Superior temporal gyrus (tissue), 1 donor: ENCODE results near the gene DZANK1.
"Not testable (repeated sequence)": the region's sequence is repeated elsewhere in the genome, so short reads cannot be mapped to it uniquely, and the experiment has no call there.

Experiments used
- DNase-seq: peaks from one replicate; pipeline ENCODE4 v3.0.0-alpha.2; 2016; ENCODE audit errors: extremely low spot score

DZANK1 gene

GRCh38 chr20:18436847-18437246 is 30.0 kb downstream of the DZANK1 start:
- no peak for DNase-seq

DNA sequence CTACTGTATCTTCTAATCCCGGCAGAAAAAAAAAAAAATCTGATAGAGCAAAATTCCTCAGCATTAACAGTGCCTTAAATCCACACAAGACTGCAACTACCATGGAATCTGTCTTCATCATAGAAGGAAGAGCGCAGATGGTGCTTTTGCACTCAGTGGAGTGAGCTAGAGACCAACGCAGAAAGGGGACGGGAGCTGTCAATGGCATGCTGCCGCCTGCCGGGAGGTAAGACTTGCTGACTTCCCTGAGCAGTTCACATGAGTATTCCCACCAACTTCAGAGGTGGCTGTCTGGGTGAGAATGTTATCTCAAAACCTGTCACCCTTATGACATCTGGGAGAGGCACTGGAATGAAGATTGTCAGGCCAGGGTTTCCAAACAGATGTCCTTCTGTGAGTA is 35.6 kb downstream of the DZANK1 start:
- no peak for DNase-seq

DNA sequence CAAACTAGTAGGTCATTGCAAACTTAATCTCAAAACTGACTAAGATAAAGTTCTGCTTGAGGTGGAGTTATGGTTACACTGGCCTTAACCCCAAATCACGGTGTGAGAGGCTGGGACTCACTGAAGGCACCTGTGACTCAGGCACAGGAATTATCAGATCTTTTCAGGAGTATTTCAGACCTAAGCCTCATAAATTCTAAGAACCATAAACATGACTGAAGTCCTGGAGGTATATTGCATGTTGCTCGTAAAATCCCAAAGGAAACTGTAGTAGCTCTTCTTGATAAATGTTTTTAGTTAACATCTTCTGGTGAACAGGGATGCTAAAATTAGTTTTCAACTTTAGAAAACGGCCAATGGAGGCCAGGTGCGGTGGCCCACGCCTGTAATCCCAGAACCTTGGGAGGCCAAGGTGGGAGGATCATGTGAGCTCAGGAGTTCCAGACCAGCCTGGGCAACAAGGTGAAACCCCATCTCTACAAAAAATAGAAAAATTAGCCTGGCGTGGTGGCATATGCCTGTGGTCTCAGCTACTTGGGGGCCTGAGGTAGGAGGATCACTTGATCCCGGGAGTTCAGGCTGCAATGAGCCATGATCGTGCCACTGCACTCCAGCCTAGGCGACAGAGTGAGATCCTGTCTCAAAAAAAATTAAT is 36.5 kb downstream of the DZANK1 start:
- DNase-seq, result no peak

GRCh38 chr20:18428490-18429173 is 38.2 kb downstream of the DZANK1 start:
- no peak for DNase-seq

DNA sequence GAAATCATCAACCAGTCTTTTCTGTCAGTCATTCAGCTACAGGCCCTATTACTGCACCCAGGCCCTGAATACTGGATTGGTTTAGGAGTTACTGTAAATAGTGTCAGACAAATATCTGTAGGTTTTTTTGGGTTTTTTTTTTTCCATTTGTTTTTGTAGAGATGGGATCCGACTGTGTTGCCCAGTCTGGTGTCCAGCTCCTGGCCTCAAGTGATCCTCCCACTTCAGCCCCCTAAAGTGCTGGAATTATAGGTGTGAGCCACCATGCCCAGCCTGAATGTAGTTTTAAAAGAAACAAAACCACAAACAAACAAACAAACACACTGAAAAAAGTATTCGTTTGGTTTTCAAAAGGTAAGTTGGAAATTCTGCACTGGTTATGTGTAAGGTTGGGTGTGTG is 39.6 kb downstream of the DZANK1 start:
- no peak for DNase-seq

DNA sequence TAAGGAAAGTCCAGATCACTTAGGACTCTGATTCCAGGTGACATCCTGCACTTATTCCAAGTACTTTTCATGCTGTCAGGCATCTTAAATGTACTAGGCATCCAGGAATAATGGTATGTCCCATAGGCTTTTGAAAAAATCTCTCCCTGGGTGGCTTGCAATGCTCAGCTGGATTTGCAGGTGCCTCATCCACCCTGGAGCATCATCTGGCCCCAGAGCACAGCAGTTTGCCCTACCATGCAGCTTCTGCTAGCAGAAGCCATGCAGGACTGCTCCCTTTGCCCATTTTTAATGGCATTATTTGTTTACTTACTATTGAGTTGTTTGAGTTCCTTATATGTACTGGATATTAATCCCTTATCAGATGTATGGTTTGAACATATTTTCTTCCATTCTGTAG is 45.2 kb downstream of the DZANK1 start:
- DNase-seq, result no peak

- DNase-seq, result no peak
These were observed 50.3 kb downstream of the DZANK1 start for GRCh38 chr20:18416486-18416885.

DNA sequence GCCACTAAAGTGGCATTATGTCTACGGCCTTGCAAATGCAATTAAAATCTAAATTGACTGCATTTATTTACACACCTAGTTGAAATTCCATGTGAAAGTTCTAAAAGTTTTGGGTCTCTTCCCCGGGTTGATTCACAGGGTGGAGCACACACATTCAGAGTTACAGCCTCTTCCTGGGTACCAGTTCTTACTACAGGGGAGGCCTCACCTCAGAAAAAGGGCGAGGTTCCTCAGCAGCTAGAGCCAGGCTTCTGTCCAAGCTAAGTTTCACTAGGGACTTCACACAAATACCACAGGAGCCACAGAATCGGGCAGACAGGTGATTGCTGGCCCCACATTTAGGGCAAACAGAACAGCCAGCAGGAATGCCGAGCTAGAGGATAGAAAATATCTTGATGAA is 52.7 kb downstream of the DZANK1 start:
- DNase-seq, result no peak

DNA sequence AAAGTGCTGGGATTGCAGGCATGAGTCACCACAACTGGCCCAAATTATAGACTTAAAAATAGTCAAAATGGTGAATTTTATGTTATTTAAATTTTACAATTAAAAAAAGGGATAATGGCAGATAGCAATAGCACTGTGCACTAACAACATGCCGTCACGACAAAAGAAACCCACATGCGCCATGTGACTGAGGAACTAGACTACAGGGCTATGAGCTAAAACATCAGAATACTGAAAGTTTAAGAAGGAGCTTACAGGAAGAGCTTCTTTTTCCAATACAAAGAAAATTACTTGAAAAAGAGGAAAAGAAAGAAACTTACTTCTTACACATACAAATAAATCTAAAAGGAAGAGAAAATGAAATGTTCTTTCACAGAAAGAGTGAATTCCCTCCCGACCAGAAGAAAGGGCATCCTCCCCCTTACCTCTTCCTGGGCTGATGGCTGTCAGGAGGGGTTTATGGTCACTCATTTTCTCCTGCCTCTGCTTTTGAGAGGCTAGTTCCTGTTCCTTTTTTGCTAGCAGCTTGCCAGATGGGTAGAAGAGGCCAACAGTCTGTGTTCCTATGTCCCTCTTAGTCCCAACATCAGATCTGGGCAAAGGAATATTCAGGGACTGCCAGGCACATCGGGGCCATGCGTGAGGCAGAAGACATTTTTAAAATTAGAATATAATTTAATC is 54.5 kb downstream of the DZANK1 start:
- no peak for DNase-seq

- DNase-seq, result no peak
These were observed 61.0 kb downstream of the DZANK1 start for GRCh38 chr20:18405826-18406225.

GRCh38 chr20:18404172-18404571 is 62.7 kb downstream of the DZANK1 start:
- DNase-seq, result no peak

GRCh38 chr20:18403269-18403668 is 63.6 kb downstream of the DZANK1 start:
- no peak for DNase-seq

GRCh38 chr20:18401305-18401704 is 65.5 kb downstream of the DZANK1 start:
- no peak for DNase-seq

DNA sequence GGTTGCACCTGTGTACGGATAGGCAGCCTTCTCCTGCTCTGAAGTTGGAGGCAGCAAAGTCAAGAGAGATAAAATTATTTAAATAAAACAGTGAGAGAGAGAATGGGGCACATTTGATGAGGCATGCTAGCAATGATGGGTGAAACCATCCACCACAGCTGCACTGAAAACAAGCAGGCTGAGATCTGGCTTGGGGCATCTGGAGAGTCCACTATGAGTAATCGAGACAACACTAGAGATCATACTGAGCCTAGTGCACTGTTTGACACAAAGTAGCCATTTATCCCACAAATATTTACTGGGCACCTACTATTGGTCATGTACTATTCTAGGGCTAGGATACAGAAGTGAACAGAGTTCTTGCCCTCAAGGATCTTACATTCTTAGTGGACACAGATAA is 66.4 kb downstream of the DZANK1 start:
- no peak for DNase-seq

- DNase-seq, result not testable (repeated sequence)
These were observed 68.1 kb downstream of the DZANK1 start for GRCh38 chr20:18398713-18399112.

- no peak for DNase-seq
These were observed 69.8 kb downstream of the DZANK1 start for GRCh38 chr20:18397030-18397429.

DNA sequence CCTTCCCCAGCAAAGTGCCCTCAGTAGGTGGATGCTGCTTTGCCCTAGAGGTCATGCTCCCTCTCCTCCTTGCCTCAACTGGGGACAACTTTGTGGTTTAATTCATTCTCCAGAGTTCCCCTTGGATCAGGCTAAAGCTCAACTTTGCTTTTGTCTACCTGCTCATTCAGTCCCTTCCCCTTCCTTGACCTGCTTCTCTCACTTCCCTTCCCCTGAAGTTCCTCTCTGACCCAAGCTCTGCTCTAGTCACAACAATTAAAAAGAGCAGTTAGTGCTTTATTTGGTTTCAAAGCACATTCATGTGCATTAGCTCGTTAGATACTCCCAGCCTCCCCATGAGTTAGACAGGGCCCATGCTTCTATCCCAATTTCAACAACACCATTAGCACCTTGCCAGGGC is 71.3 kb downstream of the DZANK1 start:
- no peak for DNase-seq

- DNase-seq, result no peak
These were observed 72.5 kb downstream of the DZANK1 start for GRCh38 chr20:18394363-18394762.

GRCh38 chr20:18391686-18392085 is 75.1 kb downstream of the DZANK1 start:
- no peak for DNase-seq

DNA sequence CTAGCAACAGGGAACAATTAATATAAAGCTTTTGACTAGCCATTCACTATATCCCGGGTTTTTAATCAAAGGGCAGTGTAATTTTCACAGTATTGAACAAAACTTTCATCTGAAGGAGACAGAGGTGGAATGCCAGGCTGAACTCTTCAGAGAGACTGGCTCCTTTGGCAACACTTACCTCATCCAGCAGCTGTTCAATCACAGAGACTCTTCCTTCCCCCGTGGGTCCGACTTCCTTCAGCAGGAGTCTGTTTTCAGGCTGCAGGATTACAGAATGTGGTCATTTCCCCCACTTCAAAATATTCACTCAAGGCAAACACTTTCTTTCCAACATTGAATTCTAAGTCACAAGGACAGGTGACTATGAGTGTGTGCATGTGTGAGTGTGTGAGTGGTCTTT is 76.6 kb downstream of the DZANK1 start:
- DNase-seq, result no peak

GRCh38 chr20:18388860-18389259 is 78.0 kb downstream of the DZANK1 start:
- DNase-seq, result no peak

- DNase-seq, result no peak
These were observed 85.8 kb downstream of the DZANK1 start for GRCh38 chr20:18380908-18381529.
